HEK293 (cell line): ENCODE results near the gene MTR.

Experiments used
- CTCF ChIA-PET: fragments of 350-600 bp; formaldehyde crosslinking; extraction: SDS; loops from one replicate; lab custom pipeline; 2021; ENCODE audit warnings: antibody characterized with exemption; lab: Yijun Ruan, JAX
- POLR2A ChIA-PET: fragments of 300-600 bp; formaldehyde crosslinking; extraction: SDS; loops from one replicate; lab custom pipeline; 2020; ENCODE audit warnings: antibody characterized with exemption, inconsistent platforms; lab: Yijun Ruan, JAX
- H3K27ac ChIP-seq: fragments of 200-500 bp; sonication (Bioruptor generic); 2 replicates; pipeline ENCODE4 v1.5.1; 2014; ENCODE audit warnings: low read depth, low read length, control low read depth, inconsistent platforms; ENCODE audit errors: extremely low read depth
- H3K36me3 ChIP-seq, 2 experiments: fragments of 200-500 bp in 1 of 2; sonication (Bioruptor generic) in 1 of 2; 1 replicate in 1 of 2; 2 replicates in 1 of 2; pipeline ENCODE4 v1.5.1; 2014 to 2017; ENCODE audit warnings: inconsistent platforms in 2 of 2, low read length in 2 of 2; ENCODE audit not compliant: control insufficient read depth in 2 of 2, insufficient read depth in 1 of 2
- H3K4me1 ChIP-seq: fragments of 200-500 bp; sonication (Bioruptor generic); 2 replicates; pipeline ENCODE4 v1.5.1; 2014; ENCODE audit warnings: mild to moderate bottlenecking, low read length, inconsistent platforms; ENCODE audit not compliant: control insufficient read depth, insufficient read depth
- H3K4me3 ChIP-seq: 2 replicates; pipeline ENCODE4 v1.5.1; 2011; ENCODE audit warnings: low read depth, mild to moderate bottlenecking, control low read depth, low read length, moderate library complexity
- H3K9me3 ChIP-seq: fragments of 200-500 bp; sonication (Bioruptor generic); 2 replicates; pipeline ENCODE4 v1.5.1; 2014; ENCODE audit warnings: low read depth, low read length, inconsistent platforms; ENCODE audit not compliant: control insufficient read depth, insufficient read depth
- BCL11B ChIP-seq: fragments of 450-650 bp; formaldehyde crosslinking; IDR thresholded peaks from 2 replicates; pipeline ENCODE4 v1.5.1; 2016; ENCODE audit warnings: low read depth, missing biosample characterization, missing genetic modification characterization
- GLI2 ChIP-seq: fragments of 450-650 bp; formaldehyde crosslinking; IDR thresholded peaks from 2 replicates; pipeline ENCODE4; 2017; ENCODE audit warnings: missing biosample characterization, missing genetic modification characterization, low read depth, borderline replicate concordance
- PRDM1 ChIP-seq: fragments of 450-650 bp; formaldehyde crosslinking; IDR thresholded peaks from 2 replicates; pipeline ENCODE4; 2016; ENCODE audit warnings: missing biosample characterization, missing genetic modification characterization
- ZBTB17 ChIP-seq: fragments of 450-650 bp; formaldehyde crosslinking; IDR thresholded peaks from 2 replicates; pipeline ENCODE4 v1.5.1; 2016; ENCODE audit warnings: missing biosample characterization, missing genetic modification characterization
- ZNF10 ChIP-seq: fragments of 450-650 bp; formaldehyde crosslinking; IDR thresholded peaks from 2 replicates; pipeline ENCODE4 v1.5.1; 2017; ENCODE audit warnings: missing biosample characterization, missing genetic modification characterization
- ZNF133 ChIP-seq: fragments of 450-650 bp; formaldehyde crosslinking; IDR thresholded peaks from 2 replicates; pipeline ENCODE4 v1.5.1; 2016; ENCODE audit warnings: missing biosample characterization, missing genetic modification characterization
- ZNF174 ChIP-seq: fragments of 450-650 bp; formaldehyde crosslinking; IDR thresholded peaks from 2 replicates; pipeline ENCODE4 v1.5.0; 2017; ENCODE audit warnings: missing biosample characterization, mild to moderate bottlenecking, missing genetic modification characterization
- ZNF184 ChIP-seq: fragments of 450-650 bp; IDR thresholded peaks from 2 replicates; pipeline ENCODE4 v1.5.1; 2018; ENCODE audit warnings: missing biosample characterization, mild to moderate bottlenecking, missing genetic modification characterization
- ZNF223 ChIP-seq: fragments of 450-650 bp; formaldehyde crosslinking; IDR thresholded peaks from 2 replicates; pipeline ENCODE4 v1.5.1; 2016; ENCODE audit warnings: missing biosample characterization, missing genetic modification characterization
- ZNF23 ChIP-seq: fragments of 450-650 bp; formaldehyde crosslinking; IDR thresholded peaks from 2 replicates; pipeline ENCODE4 v1.5.1; 2016; ENCODE audit warnings: missing biosample characterization, missing genetic modification characterization, borderline replicate concordance
- ZNF274 ChIP-seq, 2 experiments: fragments of 200-500 bp in 1 of 2; fragments of 450-650 bp in 1 of 2; sonication (Bioruptor generic) in 1 of 2; formaldehyde crosslinking in 1 of 2; IDR thresholded peaks; 2 replicates each; pipeline versions ENCODE4 v1.5.1 to v1.6.1; 2014 to 2016; ENCODE audit warnings: borderline replicate concordance in 1 of 2, inconsistent platforms in 1 of 2, low read length in 1 of 2, missing biosample characterization in 1 of 2, missing genetic modification characterization in 1 of 2
- ZNF426 ChIP-seq: fragments of 450-650 bp; formaldehyde crosslinking; IDR thresholded peaks from 2 replicates; pipeline ENCODE4 v1.5.1; 2017; ENCODE audit warnings: missing biosample characterization, missing genetic modification characterization, mild to moderate bottlenecking, inconsistent platforms, moderate library complexity
- ZNF549 ChIP-seq: fragments of 450-650 bp; IDR thresholded peaks from 2 replicates; pipeline ENCODE4 v1.5.1; 2018; ENCODE audit warnings: missing biosample characterization, missing genetic modification characterization, mild to moderate bottlenecking, inconsistent platforms, moderate library complexity
- ZNF555 ChIP-seq: fragments of 450-650 bp; formaldehyde crosslinking; conservative IDR thresholded peaks from 2 replicates; pipeline ENCODE4 v1.5.1; 2017; ENCODE audit warnings: missing biosample characterization, mild to moderate bottlenecking, missing genetic modification characterization, inconsistent platforms
- ZNF624 ChIP-seq: fragments of 450-650 bp; formaldehyde crosslinking; IDR thresholded peaks from 2 replicates; pipeline ENCODE4 v1.5.1; 2017; ENCODE audit warnings: missing biosample characterization, missing genetic modification characterization
- TF ChIP-seq, protein P1 (sequence below): fragments of 450-650 bp; formaldehyde crosslinking; IDR thresholded peaks from 2 replicates; pipeline ENCODE4 v1.5.1; 2016; ENCODE audit warnings: missing biosample characterization, missing genetic modification characterization
- TF ChIP-seq, protein P2 (sequence below): fragments of 450-650 bp; formaldehyde crosslinking; IDR thresholded peaks from 2 replicates; pipeline ENCODE4 v1.5.1; 2017; ENCODE audit warnings: missing biosample characterization, mild to moderate bottlenecking, missing genetic modification characterization, moderate library complexity

MTR gene

DNA sequence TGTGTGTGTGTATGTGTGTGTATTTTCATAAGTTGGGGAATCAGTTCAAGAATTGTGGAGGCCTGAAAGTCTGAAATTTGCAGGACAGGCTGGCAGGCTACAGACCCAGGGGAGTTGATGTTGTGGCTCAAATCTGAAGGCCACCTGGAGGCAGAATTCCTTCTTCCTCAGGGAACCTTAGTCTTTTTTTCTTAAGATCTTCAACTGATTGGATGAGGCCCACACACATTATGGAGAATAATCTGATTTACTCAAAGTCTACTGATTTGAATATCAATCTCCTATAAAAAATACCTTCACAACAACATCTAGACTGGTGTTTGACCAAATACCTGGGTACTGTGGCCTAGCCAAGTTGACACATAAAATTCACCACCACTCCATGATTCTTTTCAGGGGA lies 147.3 kb downstream of the MTR start:
- POLR2A ChIA-PET, result no interaction called here
- no peak for TF ChIP-seq GLI2 (tag by site-specific recombination)
- peak; percentile 62; the same call in 1 of the 2 replicates for TF ChIP-seq ZNF10 (tag by site-specific recombination)
- no peak for TF ChIP-seq ZNF174 (tag by site-specific recombination)
- TF ChIP-seq, all 188 proteins: peak for 1
- H3K4me3 ChIP-seq, result no peak overlapping the region
- CTCF ChIA-PET, result no interaction called here
- no peaks in the 10 kb centered on the region for H3K9me3 ChIP-seq
- H3K36me3 ChIP-seq, result no peaks in the 10 kb centered on the region
- no peak overlapping the region for H3K27ac ChIP-seq
- H3K4me1 ChIP-seq, result no peaks in the 10 kb centered on the region

DNA sequence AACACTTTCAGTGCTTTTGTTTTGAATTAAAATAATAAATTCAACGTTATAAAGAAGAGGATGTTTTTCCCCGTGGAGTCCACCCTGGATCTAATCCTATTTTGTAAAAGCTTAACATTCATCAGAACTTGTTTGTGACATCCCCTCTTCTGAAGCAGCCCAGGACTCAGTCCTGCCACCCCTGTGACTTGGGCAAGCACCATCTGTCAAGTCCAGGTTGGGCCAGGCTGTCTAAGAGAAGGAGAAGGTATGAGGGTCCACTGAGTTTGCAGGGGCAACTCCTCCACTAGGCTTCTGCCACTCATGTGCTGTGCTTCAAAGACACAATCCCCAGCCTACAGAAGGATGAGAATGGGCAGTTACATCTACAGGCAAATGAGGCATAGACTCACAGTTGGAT lies 149.5 kb downstream of the MTR start:
- Histone ChIP-seq H3K4me3 (no peak overlapping the region), H3K36me3 (no peaks in the 10 kb centered on the region), H3K9me3 (no peaks in the 10 kb centered on the region), H3K27ac (no peak overlapping the region), H3K4me1 (no peaks in the 10 kb centered on the region)
- ChIA-PET POLR2A (no interaction called here), CTCF (interaction anchor here (1.3 kb wide), 1 partner anchor 97 kb away, joined by 7 read pairs; the partner anchor contains the start of gene RYR2)
- TF ChIP-seq, protein P1, sequence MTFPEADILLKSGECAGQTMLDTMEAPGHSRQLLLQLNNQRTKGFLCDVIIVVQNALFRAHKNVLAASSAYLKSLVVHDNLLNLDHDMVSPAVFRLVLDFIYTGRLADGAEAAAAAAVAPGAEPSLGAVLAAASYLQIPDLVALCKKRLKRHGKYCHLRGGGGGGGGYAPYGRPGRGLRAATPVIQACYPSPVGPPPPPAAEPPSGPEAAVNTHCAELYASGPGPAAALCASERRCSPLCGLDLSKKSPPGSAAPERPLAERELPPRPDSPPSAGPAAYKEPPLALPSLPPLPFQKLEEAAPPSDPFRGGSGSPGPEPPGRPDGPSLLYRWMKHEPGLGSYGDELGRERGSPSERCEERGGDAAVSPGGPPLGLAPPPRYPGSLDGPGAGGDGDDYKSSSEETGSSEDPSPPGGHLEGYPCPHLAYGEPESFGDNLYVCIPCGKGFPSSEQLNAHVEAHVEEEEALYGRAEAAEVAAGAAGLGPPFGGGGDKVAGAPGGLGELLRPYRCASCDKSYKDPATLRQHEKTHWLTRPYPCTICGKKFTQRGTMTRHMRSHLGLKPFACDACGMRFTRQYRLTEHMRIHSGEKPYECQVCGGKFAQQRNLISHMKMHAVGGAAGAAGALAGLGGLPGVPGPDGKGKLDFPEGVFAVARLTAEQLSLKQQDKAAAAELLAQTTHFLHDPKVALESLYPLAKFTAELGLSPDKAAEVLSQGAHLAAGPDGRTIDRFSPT (tag by site-specific recombination), result no peak
- TF ChIP-seq BCL11B (tag by site-specific recombination) (no peak), ZNF133 (tag by site-specific recombination) (no peak)

DNA sequence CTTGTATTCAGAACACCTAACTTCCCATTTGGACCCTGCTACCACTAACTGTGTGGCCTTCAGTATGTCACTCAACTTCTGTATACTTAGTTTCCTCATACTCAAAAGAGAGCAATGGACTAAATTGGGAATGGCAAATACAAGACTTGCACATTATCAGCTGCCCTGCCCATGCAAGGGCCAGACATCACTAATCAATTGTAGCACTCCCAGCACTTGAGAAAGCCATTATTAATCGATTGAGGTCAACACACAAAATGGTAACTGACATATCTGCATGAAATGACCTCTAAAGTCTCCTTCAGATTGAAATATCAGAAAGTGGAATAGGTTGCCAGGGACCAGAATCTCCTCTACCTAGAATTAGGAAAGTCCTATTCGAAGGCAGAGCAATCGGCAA lies 149.9 kb downstream of the MTR start:
- TF ChIP-seq ZNF555 (tag by site-specific recombination) (no peak), ZNF426 (tag by site-specific recombination) (no peak), ZBTB17 (tag by site-specific recombination) (peak; percentile 95), ZNF549 (tag by site-specific recombination) (peak; percentile 88), ZNF624 (no peak), ZNF23 (tag by site-specific recombination) (peak; percentile 80; the same call in 1 of the 2 replicates), ZNF184 (no peak), ZNF223 (no peak)
- TF ChIP-seq, protein P2, sequence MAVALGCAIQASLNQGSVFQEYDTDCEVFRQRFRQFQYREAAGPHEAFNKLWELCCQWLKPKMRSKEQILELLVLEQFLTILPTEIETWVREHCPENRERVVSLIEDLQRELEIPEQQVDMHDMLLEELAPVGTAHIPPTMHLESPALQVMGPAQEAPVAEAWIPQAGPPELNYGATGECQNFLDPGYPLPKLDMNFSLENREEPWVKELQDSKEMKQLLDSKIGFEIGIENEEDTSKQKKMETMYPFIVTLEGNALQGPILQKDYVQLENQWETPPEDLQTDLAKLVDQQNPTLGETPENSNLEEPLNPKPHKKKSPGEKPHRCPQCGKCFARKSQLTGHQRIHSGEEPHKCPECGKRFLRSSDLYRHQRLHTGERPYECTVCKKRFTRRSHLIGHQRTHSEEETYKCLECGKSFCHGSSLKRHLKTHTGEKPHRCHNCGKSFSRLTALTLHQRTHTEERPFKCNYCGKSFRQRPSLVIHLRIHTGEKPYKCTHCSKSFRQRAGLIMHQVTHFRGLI, result no peak
- TF ChIP-seq, all 188 proteins: peak for 3
- Histone ChIP-seq H3K4me3 (no peak overlapping the region), H3K36me3 (no peaks in the 10 kb centered on the region), H3K27ac (no peak overlapping the region), H3K4me1 (no peaks in the 10 kb centered on the region), H3K9me3 (no peaks in the 10 kb centered on the region)
- ChIA-PET POLR2A (no interaction called here), CTCF (no interaction called here)

DNA sequence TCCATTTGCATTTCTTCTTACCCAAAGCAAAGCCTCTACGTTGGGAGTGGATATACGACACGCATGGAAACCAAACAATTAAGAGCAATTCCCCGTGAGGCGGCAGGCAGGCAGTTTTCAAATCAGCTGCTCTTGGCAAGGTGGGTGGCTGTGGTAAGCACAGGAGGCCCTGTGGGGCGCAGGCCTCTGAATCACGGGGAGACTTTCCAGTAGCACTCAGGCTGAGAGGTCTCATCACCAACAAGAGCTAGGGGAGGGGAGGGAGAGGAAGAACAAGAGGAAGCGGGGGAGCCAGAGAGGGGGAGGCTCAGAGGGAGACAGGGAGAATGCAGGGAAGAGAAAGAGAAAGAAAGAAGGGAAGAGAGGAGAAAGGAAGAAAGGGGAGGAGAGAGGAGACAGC lies 152.7 kb downstream of the MTR start:
- H3K36me3 ChIP-seq, result no peaks in the 10 kb centered on the region
- TF ChIP-seq ZNF274 (IDR thresholded peaks at IDR 0.05; ENCODE audit: low read length), result no peak
- TF ChIP-seq ZNF274 (tag by site-specific recombination; IDR thresholded peaks at IDR 0.05; ENCODE audit: borderline replicate concordance), result no peak
- TF ChIP-seq PRDM1 (tag by site-specific recombination), result peak; percentile 73
- no peak overlapping the region for H3K27ac ChIP-seq
- ChIA-PET CTCF (no interaction called here), POLR2A (no interaction called here)
- H3K9me3 ChIP-seq, result no peaks in the 10 kb centered on the region
- H3K4me1 ChIP-seq, result peaks cover 11% of the 10 kb centered on the region
- no peak overlapping the region for H3K4me3 ChIP-seq
